Type B pancreatic cell (in vitro differentiated cells): ENCODE results near the gene GPA33. TPM values are rescaled to one million over a fixed set of nuclear protein-coding genes. Genes with fewer than 3 reads are reported as not detected.

Source experiments
- DNase-seq: peaks from one replicate; pipeline ENCODE4 v3.0.0; 2021; ENCODE audit warnings: mixed read lengths; ENCODE audit not compliant: unreplicated experiment; ENCODE audit errors: extremely low spot score
- H3K27ac Mint-ChIP-seq: 2 replicates; pipeline ENCODE4 v1.8.0; 2021; ENCODE audit warnings: mild to moderate bottlenecking, mixed read lengths
- H3K27me3 Mint-ChIP-seq: 2 replicates; pipeline ENCODE4 v1.8.0; 2021; ENCODE audit warnings: mixed read lengths
- H3K36me3 Mint-ChIP-seq: 2 replicates; pipeline ENCODE4 v1.8.0; 2021; ENCODE audit warnings: mixed read lengths
- H3K4me1 Mint-ChIP-seq: one replicate; pipeline ENCODE4 v1.8.0; 2021; ENCODE audit warnings: mixed read lengths; ENCODE audit not compliant: unreplicated experiment
- H3K4me3 Mint-ChIP-seq: 2 replicates; pipeline ENCODE4 v1.8.0; 2021; ENCODE audit warnings: mild to moderate bottlenecking, mixed read lengths
- H3K9me3 Mint-ChIP-seq: 2 replicates; pipeline ENCODE4 v1.8.0; 2021; ENCODE audit warnings: mixed read lengths
- total RNA-seq: library from RNA; stranded (reverse); gene quantifications from 2 replicates; pipeline ENCODE4 v1.2.1, GENCODE V29; 2021; ENCODE audit warnings: low replicate concordance
- TF ChIP-seq, protein P1 (sequence below): fragments of 200-600 bp; sonication (generic); conservative IDR thresholded peaks from 2 replicates; pipeline ENCODE4 v1.5.0; 2021; ENCODE audit warnings: antibody characterized with exemption, mild to moderate bottlenecking

Gene GPA33
- total RNA-seq, 1 donor from 2014 or later: 0.68 TPM

GRCh38 chr1:167127661-167128060, 37.5 kb upstream of the GPA33 start:
- TF ChIP-seq, protein P1, sequence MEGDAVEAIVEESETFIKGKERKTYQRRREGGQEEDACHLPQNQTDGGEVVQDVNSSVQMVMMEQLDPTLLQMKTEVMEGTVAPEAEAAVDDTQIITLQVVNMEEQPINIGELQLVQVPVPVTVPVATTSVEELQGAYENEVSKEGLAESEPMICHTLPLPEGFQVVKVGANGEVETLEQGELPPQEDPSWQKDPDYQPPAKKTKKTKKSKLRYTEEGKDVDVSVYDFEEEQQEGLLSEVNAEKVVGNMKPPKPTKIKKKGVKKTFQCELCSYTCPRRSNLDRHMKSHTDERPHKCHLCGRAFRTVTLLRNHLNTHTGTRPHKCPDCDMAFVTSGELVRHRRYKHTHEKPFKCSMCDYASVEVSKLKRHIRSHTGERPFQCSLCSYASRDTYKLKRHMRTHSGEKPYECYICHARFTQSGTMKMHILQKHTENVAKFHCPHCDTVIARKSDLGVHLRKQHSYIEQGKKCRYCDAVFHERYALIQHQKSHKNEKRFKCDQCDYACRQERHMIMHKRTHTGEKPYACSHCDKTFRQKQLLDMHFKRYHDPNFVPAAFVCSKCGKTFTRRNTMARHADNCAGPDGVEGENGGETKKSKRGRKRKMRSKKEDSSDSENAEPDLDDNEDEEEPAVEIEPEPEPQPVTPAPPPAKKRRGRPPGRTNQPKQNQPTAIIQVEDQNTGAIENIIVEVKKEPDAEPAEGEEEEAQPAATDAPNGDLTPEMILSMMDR: no peak
- Mint-ChIP-seq H3K27me3 (peaks cover 42% of the 10 kb centered on the region), H3K4me1 (no peaks in the 10 kb centered on the region), H3K36me3 (no peaks in the 10 kb centered on the region), H3K27ac (no peak overlapping the region), H3K9me3 (no peaks in the 10 kb centered on the region), H3K4me3 (no peak overlapping the region)
- no peak for DNase-seq

- Mint-ChIP-seq H3K9me3 (no peaks in the 10 kb centered on the region), H3K27me3 (peaks cover 42% of the 10 kb centered on the region), H3K36me3 (no peaks in the 10 kb centered on the region), H3K27ac (no peak overlapping the region), H3K4me3 (no peak overlapping the region), H3K4me1 (no peaks in the 10 kb centered on the region)
- TF ChIP-seq, protein P1: no peak
- DNase-seq: no peak
These were observed 37.1 kb upstream of the GPA33 start for GRCh38 chr1:167127236-167127635.

- H3K27me3 Mint-ChIP-seq: peaks cover 44% of the 10 kb centered on the region
- no peak overlapping the region for H3K4me3 Mint-ChIP-seq
- H3K27ac Mint-ChIP-seq: no peak overlapping the region
- H3K4me1 Mint-ChIP-seq: no peaks in the 10 kb centered on the region
- no peak for DNase-seq
- TF ChIP-seq, protein P1: no peak
- H3K9me3 Mint-ChIP-seq: no peaks in the 10 kb centered on the region
- H3K36me3 Mint-ChIP-seq: no peaks in the 10 kb centered on the region
These were observed 36.6 kb upstream of the GPA33 start for GRCh38 chr1:167126811-167127210.

- no peaks in the 10 kb centered on the region for H3K9me3 Mint-ChIP-seq
- H3K4me1 Mint-ChIP-seq: no peaks in the 10 kb centered on the region
- H3K4me3 Mint-ChIP-seq: no peak overlapping the region
- DNase-seq: no peak
- H3K27me3 Mint-ChIP-seq: peaks cover 46% of the 10 kb centered on the region
- H3K27ac Mint-ChIP-seq: no peak overlapping the region
- no peaks in the 10 kb centered on the region for H3K36me3 Mint-ChIP-seq
- TF ChIP-seq, protein P1: no peak
These were observed 36.1 kb upstream of the GPA33 start for GRCh38 chr1:167126317-167126716.

- no peaks in the 10 kb centered on the region for H3K9me3 Mint-ChIP-seq
- no peak overlapping the region for H3K27ac Mint-ChIP-seq
- H3K4me3 Mint-ChIP-seq: no peak overlapping the region
- TF ChIP-seq, protein P1: peak; percentile 27
- H3K27me3 Mint-ChIP-seq: peaks cover 35% of the 10 kb centered on the region
- DNase-seq: no peak
- H3K4me1 Mint-ChIP-seq: peaks cover 7% of the 10 kb centered on the region
- H3K36me3 Mint-ChIP-seq: no peaks in the 10 kb centered on the region
These were observed 32.4 kb upstream of the GPA33 start for GRCh38 chr1:167122568-167122967.

DNA sequence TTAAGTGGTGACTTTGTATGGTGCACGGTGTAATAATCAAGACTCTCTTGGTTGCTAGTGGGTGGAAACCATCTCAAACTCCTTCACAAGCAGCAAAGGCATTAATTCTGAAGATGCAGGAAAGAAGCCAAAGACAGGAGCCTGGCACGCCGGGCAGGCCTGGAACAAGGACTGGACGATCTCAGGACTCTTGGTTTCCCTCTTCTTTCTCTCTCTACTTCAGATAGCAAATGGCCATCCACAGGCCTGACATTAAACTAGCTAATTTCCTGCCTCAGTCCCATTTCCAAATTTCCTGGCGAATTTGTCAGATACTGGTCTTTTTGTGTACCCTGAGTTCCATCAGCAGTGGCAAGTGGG, 31.9 kb upstream of the GPA33 start:
- DNase-seq: no peak
- H3K27me3 Mint-ChIP-seq: peaks cover 30% of the 10 kb centered on the region
- peaks cover 7% of the 10 kb centered on the region for H3K4me1 Mint-ChIP-seq
- H3K36me3 Mint-ChIP-seq: no peaks in the 10 kb centered on the region
- peak overlapping the region; percentile 89 for H3K4me3 Mint-ChIP-seq
- TF ChIP-seq, protein P1: no peak
- H3K9me3 Mint-ChIP-seq: no peaks in the 10 kb centered on the region
- H3K27ac Mint-ChIP-seq: no peak overlapping the region
